ENCODE data around the gene DNAH10. TPM values are rescaled to one million over a fixed set of nuclear protein-coding genes. Genes with fewer than 3 reads are reported as not detected.
A peak's percentile ranks its signal among the peaks of the same experiment; 100 is the strongest.

DNAH10 gene
- total RNA-seq, 1 donor from 2014 or later: under 0.01 TPM

DNA sequence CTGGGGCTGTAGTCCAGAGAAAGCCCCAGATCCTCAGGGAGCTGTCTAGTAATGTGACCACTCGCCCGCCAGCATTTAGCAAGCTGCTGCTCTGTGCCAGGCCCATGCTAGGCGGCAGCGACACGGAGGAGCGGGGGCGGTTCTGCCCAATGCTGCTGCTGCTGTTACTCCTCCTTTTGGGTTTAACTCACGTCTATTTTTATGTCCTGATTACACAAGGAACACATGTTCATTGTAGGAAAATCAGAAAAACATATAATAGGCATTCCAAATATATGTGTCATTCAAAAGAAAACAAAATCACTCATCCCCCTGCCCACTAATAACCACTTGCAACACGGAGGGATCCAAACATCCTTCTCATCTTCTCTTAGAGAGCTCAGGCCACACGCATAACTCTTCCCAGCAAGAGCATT lies 180.1 kb downstream of the DNAH10 start:
- peaks cover 6% of the 10 kb centered on the region for H3K36me3 ChIP-seq (ENCODE audit: control insufficient read depth, insufficient read depth, low read length)
- FAIRE-seq (no peak), DNase-seq (ENCODE audit: low read depth) (peak; percentile 7)
- no peak overlapping the region for H3K4me3 ChIP-seq (ENCODE audit: low read depth, low read length)
- H3K27me3 ChIP-seq (ENCODE audit: control insufficient read depth, insufficient read depth, low read length): no peaks in the 10 kb centered on the region
- TF ChIP-seq, protein P1, sequence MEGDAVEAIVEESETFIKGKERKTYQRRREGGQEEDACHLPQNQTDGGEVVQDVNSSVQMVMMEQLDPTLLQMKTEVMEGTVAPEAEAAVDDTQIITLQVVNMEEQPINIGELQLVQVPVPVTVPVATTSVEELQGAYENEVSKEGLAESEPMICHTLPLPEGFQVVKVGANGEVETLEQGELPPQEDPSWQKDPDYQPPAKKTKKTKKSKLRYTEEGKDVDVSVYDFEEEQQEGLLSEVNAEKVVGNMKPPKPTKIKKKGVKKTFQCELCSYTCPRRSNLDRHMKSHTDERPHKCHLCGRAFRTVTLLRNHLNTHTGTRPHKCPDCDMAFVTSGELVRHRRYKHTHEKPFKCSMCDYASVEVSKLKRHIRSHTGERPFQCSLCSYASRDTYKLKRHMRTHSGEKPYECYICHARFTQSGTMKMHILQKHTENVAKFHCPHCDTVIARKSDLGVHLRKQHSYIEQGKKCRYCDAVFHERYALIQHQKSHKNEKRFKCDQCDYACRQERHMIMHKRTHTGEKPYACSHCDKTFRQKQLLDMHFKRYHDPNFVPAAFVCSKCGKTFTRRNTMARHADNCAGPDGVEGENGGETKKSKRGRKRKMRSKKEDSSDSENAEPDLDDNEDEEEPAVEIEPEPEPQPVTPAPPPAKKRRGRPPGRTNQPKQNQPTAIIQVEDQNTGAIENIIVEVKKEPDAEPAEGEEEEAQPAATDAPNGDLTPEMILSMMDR (IDR thresholded peaks at IDR 0.05; ENCODE audit: insufficient read depth, low read length, severe bottlenecking): no peak

DNA sequence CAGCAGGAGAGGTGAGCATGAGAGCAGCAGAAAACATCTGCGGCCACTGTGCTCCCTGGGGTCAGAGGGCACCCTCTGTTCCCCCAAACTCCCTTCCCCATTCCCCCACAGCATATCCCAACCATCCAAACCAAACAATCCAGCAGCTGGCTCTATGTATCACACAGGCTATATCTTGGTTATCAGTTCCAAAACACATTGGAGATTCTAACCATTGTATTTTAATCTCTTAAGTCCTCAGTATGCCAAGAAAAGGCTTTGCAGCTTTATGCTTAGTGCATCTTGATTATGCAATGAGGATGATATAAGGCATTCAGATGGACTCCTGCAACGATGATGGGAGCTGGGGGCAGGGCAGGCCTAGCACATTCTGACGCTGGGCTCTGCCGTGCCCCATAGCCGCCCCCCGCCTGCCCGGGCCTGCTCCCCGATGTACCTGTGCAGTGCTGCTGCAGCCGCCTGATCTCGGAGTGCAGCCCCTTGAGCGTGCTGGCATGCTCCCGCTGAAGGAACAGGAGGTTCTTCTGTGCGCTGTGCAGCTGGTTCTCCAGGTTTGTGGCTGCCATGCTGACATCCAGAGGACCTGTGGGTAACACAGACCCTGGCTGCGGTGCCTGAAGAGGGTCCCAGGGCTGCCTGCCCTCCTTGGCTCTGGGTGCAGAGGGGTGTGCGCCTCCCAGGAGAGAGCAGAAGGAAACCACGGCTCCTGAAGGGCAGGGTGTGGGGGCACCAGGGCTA lies 181.0 kb downstream of the DNAH10 start:
- DNase-seq (ENCODE audit: low read depth) (no peak), FAIRE-seq (no peak)
- TF ChIP-seq, protein P1 (IDR thresholded peaks at IDR 0.05; ENCODE audit: insufficient read depth, low read length, severe bottlenecking): no peak
- Histone ChIP-seq H3K4me3 (ENCODE audit: low read depth, low read length) (no peak overlapping the region), H3K36me3 (ENCODE audit: control insufficient read depth, insufficient read depth, low read length) (peaks cover 4% of the 10 kb centered on the region), H3K27me3 (ENCODE audit: control insufficient read depth, insufficient read depth, low read length) (no peaks in the 10 kb centered on the region)

DNA sequence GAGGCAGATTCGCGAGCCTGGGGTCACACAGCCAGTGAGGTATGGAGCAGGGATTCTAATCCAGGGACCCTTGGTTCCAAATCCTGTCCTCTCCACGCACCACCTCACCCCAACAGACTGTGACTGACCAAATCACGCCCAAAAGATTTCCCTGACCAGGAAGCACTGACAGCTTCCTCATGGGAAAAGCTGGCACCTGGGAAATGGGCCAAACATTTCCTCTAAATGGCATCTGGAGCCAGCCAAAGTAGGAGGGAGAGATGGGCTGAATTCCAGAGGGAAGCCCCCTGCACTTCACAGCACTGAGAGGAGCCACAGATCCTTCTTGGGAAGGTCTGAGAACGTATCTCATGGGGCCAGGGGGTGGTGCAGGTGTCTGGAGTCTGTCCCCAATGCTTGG lies 181.7 kb downstream of the DNAH10 start:
- Histone ChIP-seq H3K36me3 (ENCODE audit: control insufficient read depth, insufficient read depth, low read length) (peaks cover 4% of the 10 kb centered on the region), H3K27me3 (ENCODE audit: control insufficient read depth, insufficient read depth, low read length) (no peaks in the 10 kb centered on the region), H3K4me3 (ENCODE audit: low read depth, low read length) (no peak overlapping the region)
- FAIRE-seq: no peak
- DNase-seq (ENCODE audit: low read depth): no peak
- TF ChIP-seq, protein P1 (IDR thresholded peaks at IDR 0.05; ENCODE audit: insufficient read depth, low read length, severe bottlenecking): no peak

DNA sequence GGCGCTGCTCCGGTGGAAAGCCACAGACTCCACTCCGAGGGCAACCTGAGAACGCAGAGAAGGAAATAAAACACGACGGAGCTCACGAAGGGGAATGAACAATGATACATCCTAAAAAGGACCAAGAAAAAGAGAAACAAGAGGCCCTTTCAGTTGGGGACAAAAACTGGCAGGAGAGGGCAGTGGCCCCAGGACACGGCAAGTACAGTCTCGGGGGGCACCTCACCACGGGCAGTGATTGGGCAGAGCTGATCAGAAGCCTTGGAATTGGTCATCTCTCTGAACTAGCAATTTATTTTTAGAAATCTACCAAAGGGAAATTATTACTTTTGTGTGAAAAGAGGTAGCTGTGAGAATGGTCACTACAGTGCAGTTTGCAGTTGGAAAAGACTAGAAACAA lies 182.6 kb downstream of the DNAH10 start:
- FAIRE-seq (no peak), DNase-seq (ENCODE audit: low read depth) (no peak)
- no peak overlapping the region for H3K4me3 ChIP-seq (ENCODE audit: low read depth, low read length)
- H3K36me3 ChIP-seq (ENCODE audit: control insufficient read depth, insufficient read depth, low read length): peaks cover 4% of the 10 kb centered on the region
- TF ChIP-seq, protein P1 (IDR thresholded peaks at IDR 0.05; ENCODE audit: insufficient read depth, low read length, severe bottlenecking): no peak
- H3K27me3 ChIP-seq (ENCODE audit: control insufficient read depth, insufficient read depth, low read length): no peaks in the 10 kb centered on the region

DNA sequence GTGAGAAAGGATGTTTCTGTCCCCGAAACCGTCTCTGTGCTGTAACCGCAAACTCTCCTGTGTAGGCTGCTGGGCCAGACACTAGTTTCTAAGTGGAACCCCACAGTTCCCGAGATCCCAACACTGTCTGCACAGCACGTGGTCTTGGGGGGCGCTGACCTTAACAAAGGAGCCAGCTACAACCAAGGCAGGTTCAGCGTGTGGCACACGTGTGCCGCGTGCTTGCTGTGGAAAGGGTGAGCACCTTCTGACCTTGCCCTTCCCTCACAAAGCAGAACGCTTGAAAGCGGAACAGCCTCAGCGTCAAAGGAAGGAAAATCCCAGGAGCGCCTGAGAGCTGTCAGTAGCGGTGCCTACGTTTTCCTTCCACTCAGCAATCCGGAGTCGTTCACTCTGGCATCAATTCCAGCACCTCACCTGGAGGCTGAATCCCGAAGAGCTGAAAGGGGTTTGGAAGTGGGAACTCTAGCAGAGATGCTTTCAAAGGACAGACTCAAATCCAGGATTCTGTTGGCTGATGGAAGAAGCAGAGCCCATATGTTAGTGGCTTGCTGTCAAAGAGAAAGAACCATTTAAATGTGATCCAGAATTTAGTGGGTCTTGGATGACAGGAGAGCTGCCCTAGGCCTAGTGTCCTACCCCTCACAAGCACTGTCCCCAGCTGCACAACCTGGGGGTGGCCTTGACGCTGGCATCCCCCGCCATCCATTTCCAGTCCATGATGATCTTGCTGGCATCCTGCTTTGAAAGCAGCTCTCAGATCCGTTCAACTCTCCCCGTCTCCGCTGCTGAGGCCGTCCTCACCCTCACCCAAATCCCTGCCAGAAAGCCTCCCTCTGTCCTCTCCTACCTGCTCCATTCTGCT lies 183.4 kb downstream of the DNAH10 start:
- DNase-seq (ENCODE audit: low read depth) (no peak), FAIRE-seq (peak; percentile 88)
- no peaks in the 10 kb centered on the region for H3K27me3 ChIP-seq (ENCODE audit: control insufficient read depth, insufficient read depth, low read length)
- peaks cover 4% of the 10 kb centered on the region for H3K36me3 ChIP-seq (ENCODE audit: control insufficient read depth, insufficient read depth, low read length)
- TF ChIP-seq, protein P1 (IDR thresholded peaks at IDR 0.05; ENCODE audit: insufficient read depth, low read length, severe bottlenecking): no peak
- no peak overlapping the region for H3K4me3 ChIP-seq (ENCODE audit: low read depth, low read length)
